OCI-LY7 (cell line): Measurements from ENCODE around the gene ACOT12. TPM values are rescaled to one million over a fixed set of nuclear protein-coding genes. Genes with fewer than 3 reads are reported as not detected.
"Not testable (repeated sequence)": the region's sequence is repeated elsewhere in the genome, so short reads cannot be mapped to it uniquely, and the experiment has no call there.

Source experiments
- BruUV-seq: library from RNA; stranded (reverse); fragments of 400-500 nt; replicated peaks from 2 replicates; lab custom pipeline; 2021; lab: Mats Ljungman, UMichigan
- CTCF ChIA-PET: fragments of 300-600 bp; sonication (Branson Sonifier 250); formaldehyde crosslinking; loops from one replicate; lab custom pipeline; 2022; ENCODE audit warnings: antibody characterized with exemption; ENCODE audit not compliant: unreplicated experiment; lab: Charles Lee
- POLR2A ChIA-PET: fragments of 300-600 bp; sonication (Branson Sonifier 250); formaldehyde crosslinking; loops from one replicate; lab custom pipeline; 2022; ENCODE audit warnings: antibody characterized with exemption; lab: Charles Lee
- DNase-seq: peaks from one replicate; pipeline ENCODE4 v3.0.0-alpha.2; 2015; ENCODE audit warnings: low spot score
- H2AFZ ChIP-seq: fragments of 200-600 bp; sonication (generic), shearing (Covaris generic); 2 replicates; pipeline ENCODE4 v1.6.1; 2014; ENCODE audit warnings: mild to moderate bottlenecking, antibody characterized with exemption, low read length, moderate library complexity
- H3K27ac ChIP-seq: fragments of 200-600 bp; sonication (generic); 2 replicates; pipeline ENCODE4 v1.5.1; 2014; ENCODE audit warnings: mixed run types, low read depth, mild to moderate bottlenecking, moderate library complexity, low read length, inconsistent platforms; ENCODE audit not compliant: poor library complexity, severe bottlenecking
- H3K36me3 ChIP-seq: fragments of 200-600 bp; sonication (generic); 2 replicates; pipeline ENCODE4 v1.6.1; 2014; ENCODE audit warnings: mild to moderate bottlenecking, antibody characterized with exemption, low read length, moderate library complexity, mixed read lengths; ENCODE audit not compliant: insufficient read depth
- H3K4me1 ChIP-seq: fragments of 200-600 bp; sonication (generic); 2 replicates; pipeline ENCODE4 v1.5.1; 2014; ENCODE audit warnings: mild to moderate bottlenecking, low read length; ENCODE audit not compliant: insufficient read depth, poor library complexity, severe bottlenecking
- H3K4me2 ChIP-seq: fragments of 200-600 bp; sonication (generic); 2 replicates; pipeline ENCODE4 v1.6.1; 2014; ENCODE audit warnings: mild to moderate bottlenecking, low read length
- H3K4me3 ChIP-seq: fragments of 200-600 bp; sonication (generic); 2 replicates; pipeline ENCODE4 v1.5.1; 2014; ENCODE audit warnings: mild to moderate bottlenecking, low read depth, low read length; ENCODE audit not compliant: poor library complexity, severe bottlenecking
- H3K79me2 ChIP-seq: fragments of 200-600 bp; sonication (generic); 2 replicates; pipeline ENCODE4 v1.6.1; 2016; ENCODE audit warnings: low read depth, mild to moderate bottlenecking, low read length, moderate library complexity, mixed read lengths; ENCODE audit not compliant: insufficient read depth
- H3K9me2 ChIP-seq: fragments of 200-600 bp; sonication (generic); 2 replicates; pipeline ENCODE4 v1.6.1; 2016; ENCODE audit warnings: mild to moderate bottlenecking, low read length, mixed read lengths; ENCODE audit not compliant: insufficient read depth
- H3K9me3 ChIP-seq: fragments of 200-600 bp; sonication (generic); 2 replicates; pipeline ENCODE4 v1.6.1; 2014; ENCODE audit warnings: mild to moderate bottlenecking, mixed run types, low read length, mixed read lengths
- H4K20me1 ChIP-seq: fragments of 200-600 bp; sonication (generic); 2 replicates; pipeline ENCODE4 v1.6.1; 2014; ENCODE audit warnings: mild to moderate bottlenecking, antibody characterized with exemption, low read length, moderate library complexity, mixed read lengths; ENCODE audit not compliant: insufficient read depth
- CTCF ChIP-seq: fragments of 200-600 bp; sonication (generic); conservative IDR thresholded peaks from 2 replicates; pipeline ENCODE4 v1.5.1; 2014; ENCODE audit warnings: mild to moderate bottlenecking, antibody characterized with exemption, low read length, moderate library complexity, mixed read lengths
- EZH2phosphoT487 ChIP-seq: fragments of 200-600 bp; sonication (generic); IDR thresholded peaks from 2 replicates; pipeline ENCODE4 v1.6.1; 2018; ENCODE audit warnings: low read depth, borderline replicate concordance, mild to moderate bottlenecking, mixed run types, antibody characterized with exemption, low read length, moderate library complexity, mixed read lengths
- intact Hi-C: fragments of 100-400 bp; cut with micrococcal nuclease; formaldehyde crosslinking; loops from one replicate; pipeline ENCODE4 v1.10.0; 2022; ENCODE audit not compliant: unreplicated experiment
- total RNA-seq, 2 experiments: library from RNA; depleted of rRNA in 1 of 2; stranded (reverse); fragments of >200 nt in 1 of 2; shearing (Covaris generic) in 1 of 2; gene quantifications; 2 replicates each; pipeline ENCODE4 v1.2.3, GENCODE V29; 2014 to 2022

Gene ACOT12
- total RNA-seq, 2 experiments from 2014 or later: 0.27 to 0.35 TPM

- CTCF ChIA-PET: no interaction called here
Measured at GRCh38 chr5:81408496-81408895, 14.6 kb upstream of the ACOT12 start.

GRCh38 chr5:81407811-81408210, 13.9 kb upstream of the ACOT12 start:
- BruUV-seq, H3K79me2 ChIP-seq, H3K4me2 ChIP-seq, H3K4me3 ChIP-seq, H3K9me2 ChIP-seq, DNase-seq, intact Hi-C loops, H3K4me1 ChIP-seq, POLR2A ChIA-PET, H2AFZ ChIP-seq, CTCF ChIA-PET, H3K9me3 ChIP-seq, H3K27ac ChIP-seq, H3K36me3 ChIP-seq, H4K20me1 ChIP-seq: not testable (repeated sequence)

More at GRCh38 chr5:81408496-81408895, 14.6 kb upstream of the ACOT12 start:
- intact Hi-C loops: no loop called here
- H4K20me1 ChIP-seq: no peaks in the 10 kb centered on the region
- no peaks in the 10 kb centered on the region for H3K9me3 ChIP-seq
- no peak overlapping the region for H3K27ac ChIP-seq
- H3K9me2 ChIP-seq: no peaks in the 10 kb centered on the region
- no peaks in the 10 kb centered on the region for H3K79me2 ChIP-seq
- DNase-seq: no peak
- no peak overlapping the region for H2AFZ ChIP-seq
- H3K36me3 ChIP-seq: peaks cover 7% of the 10 kb centered on the region; the same call in 1 of the 2 replicates
- TF ChIP-seq CTCF: no peak
- no peak for TF ChIP-seq EZH2phosphoT487
- POLR2A ChIA-PET: no interaction called here
- no peak overlapping the region for H3K4me3 ChIP-seq
- no peaks in the 10 kb centered on the region for H3K4me1 ChIP-seq
- no TSS peak for BruUV-seq
- no peak overlapping the region for H3K4me2 ChIP-seq

GRCh38 chr5:81405126-81405891, 11.4 kb upstream of the ACOT12 start:
- H3K4me1 ChIP-seq: no peaks in the 10 kb centered on the region
- TF ChIP-seq CTCF (no peak), EZH2phosphoT487 (no peak)
- H3K9me2 ChIP-seq: no peaks in the 10 kb centered on the region
- DNase-seq: no peak
- no peak overlapping the region for H3K4me3 ChIP-seq
- CTCF ChIA-PET: no interaction called here
- intact Hi-C loops: no loop called here
- H4K20me1 ChIP-seq: no peaks in the 10 kb centered on the region
- H3K27ac ChIP-seq: no peak overlapping the region
- no TSS peak for BruUV-seq
- no peaks in the 10 kb centered on the region; the same call in 1 of the 2 replicates for H3K36me3 ChIP-seq
- POLR2A ChIA-PET: interaction anchor here (0.6 kb wide), 1 partner anchor 825 kb away, joined by 4 read pairs; no protein-coding TSS in a partner anchor
- H3K4me2 ChIP-seq: no peak overlapping the region
- no peaks in the 10 kb centered on the region for H3K79me2 ChIP-seq
- no peaks in the 10 kb centered on the region for H3K9me3 ChIP-seq
- H2AFZ ChIP-seq: no peak overlapping the region
